SK-N-SH (cell line): Measurements from ENCODE around the gene ERCC6L. TPM values are rescaled to one million over a fixed set of nuclear protein-coding genes. Genes with fewer than 3 reads are reported as not detected.

Experiments
- CTCF ChIA-PET: fragments of 300-600, 350-600 bp; formaldehyde crosslinking; extraction: SDS; loops from one replicate; lab custom pipeline; 2021; lab: Yijun Ruan, JAX
- POLR2A ChIA-PET: fragments of 350-600 bp; sonication (Branson Sonifier 250); formaldehyde crosslinking; extraction: SDS; loops from one replicate; lab custom pipeline; 2020; ENCODE audit warnings: antibody characterized with exemption, inconsistent platforms; lab: Yijun Ruan, JAX
- DNase-seq: peaks from one replicate; pipeline ENCODE4 v3.0.0; 2012
- H2AFZ ChIP-seq: fragments of 200-600 bp; sonication (generic); 2 replicates; pipeline ENCODE4 v1.8.1; 2016; ENCODE audit warnings: antibody characterized with exemption, mild to moderate bottlenecking, low read depth
- H3F3A ChIP-seq: fragments of 200-600 bp; sonication (generic); replicated peaks from 2 replicates; pipeline ENCODE3; 2016; ENCODE audit warnings: antibody characterized with exemption, mild to moderate bottlenecking; ENCODE audit not compliant: insufficient read depth
- H3K27ac ChIP-seq, 2 experiments: fragments of 200-500 bp in 1 of 2; fragments of 200-600 bp in 1 of 2; sonication (Bioruptor generic) in 1 of 2; sonication (generic), shearing (Covaris generic) in 1 of 2; 2 replicates each; pipeline versions ENCODE4 v1.5.1 to v1.6.1; 2014 to 2016; ENCODE audit warnings: low read depth in 2 of 2, inconsistent platforms in 1 of 2, low read length in 1 of 2, mild to moderate bottlenecking in 1 of 2, mixed read lengths in 1 of 2
- H3K27me3 ChIP-seq: fragments of 200-600 bp; sonication (generic), shearing (Covaris generic); 2 replicates; pipeline ENCODE4 v1.6.1; 2016; ENCODE audit warnings: mixed run types; ENCODE audit not compliant: insufficient read depth
- H3K36me3 ChIP-seq, 2 experiments: fragments of 200-500 bp in 1 of 2; fragments of 200-600 bp in 1 of 2; sonication (Bioruptor generic) in 1 of 2; sonication (generic) in 1 of 2; replicated peaks in 1 of 2; 2 replicates each; pipeline versions ENCODE3 to v1.5.1; 2014 to 2016; ENCODE audit warnings: low read length in 1 of 2, mild to moderate bottlenecking in 1 of 2; ENCODE audit not compliant: insufficient read depth in 2 of 2, control insufficient read depth in 1 of 2
- H3K4me1 ChIP-seq, 2 experiments: fragments of 200-500 bp in 1 of 2; fragments of 200-600 bp in 1 of 2; sonication (Bioruptor generic) in 1 of 2; sonication (generic), shearing (Covaris generic) in 1 of 2; 2 replicates each; pipeline versions ENCODE4 v1.5.1 to v1.6.1; 2014 to 2016; ENCODE audit warnings: low read depth in 1 of 2, low read length in 1 of 2, mixed run types in 1 of 2; ENCODE audit not compliant: insufficient read depth in 2 of 2, control insufficient read depth in 1 of 2
- H3K4me2 ChIP-seq: fragments of 200-600 bp; sonication (generic), shearing (Covaris generic); 2 replicates; pipeline ENCODE4 v1.6.1; 2017; ENCODE audit warnings: mixed run types
- H3K4me3 ChIP-seq, 2 experiments: fragments of 200-500 bp in 1 of 2; fragments of 200-600 bp in 1 of 2; sonication (Bioruptor generic) in 1 of 2; sonication (generic), shearing (Covaris generic) in 1 of 2; 2 replicates each; pipeline versions ENCODE4 v1.5.1 to v1.8.1; 2014 to 2016; ENCODE audit warnings: low read depth in 2 of 2, inconsistent platforms in 1 of 2, low read length in 1 of 2, mild to moderate bottlenecking in 1 of 2, mixed read lengths in 1 of 2, moderate library complexity in 1 of 2
- H3K79me2 ChIP-seq: fragments of 200-600 bp; sonication (generic); 2 replicates; pipeline ENCODE4 v1.8.1; 2017; ENCODE audit warnings: mild to moderate bottlenecking; ENCODE audit not compliant: insufficient read depth
- H3K9ac ChIP-seq: fragments of 200-600 bp; sonication (generic); 2 replicates; pipeline ENCODE4 v1.6.1; 2017; ENCODE audit warnings: mixed run types
- H3K9me2 ChIP-seq: fragments of 200-600 bp; sonication (generic); 2 replicates; pipeline ENCODE4 v1.6.1; 2017; ENCODE audit warnings: mixed run types
- H3K9me3 ChIP-seq: fragments of 200-600 bp; sonication (generic); 2 replicates; pipeline ENCODE4 v1.6.1; 2017; ENCODE audit warnings: mixed run types, mild to moderate bottlenecking, moderate library complexity
- H4K20me1 ChIP-seq: fragments of 200-600 bp; sonication (generic); 2 replicates; pipeline ENCODE4 v1.6.1; 2017; ENCODE audit warnings: mild to moderate bottlenecking, mixed run types; ENCODE audit not compliant: insufficient read depth
- CHD2 ChIP-seq: fragments of 150-350 bp; IDR thresholded peaks from 2 replicates; pipeline ENCODE4 v1.6.1; 2018; ENCODE audit warnings: low read length; ENCODE audit not compliant: partially characterized antibody
- ELF1 ChIP-seq: IDR thresholded peaks from 2 replicates; pipeline ENCODE4 v1.4.0; 2012
- EP300 ChIP-seq, 2 experiments: IDR thresholded peaks; 2 replicates each; pipeline versions ENCODE4 v1.4.0 to v1.6.1; 2012; ENCODE audit warnings: borderline replicate concordance in 1 of 2, low read depth in 1 of 2, low read length in 1 of 2
- FOSL2 ChIP-seq: IDR thresholded peaks from 2 replicates; pipeline ENCODE4 v1.4.0; 2012; ENCODE audit warnings: low read depth, mild to moderate bottlenecking, moderate library complexity, borderline replicate concordance
- GABPA ChIP-seq: IDR thresholded peaks from 2 replicates; pipeline ENCODE4 v1.4.0; 2012; ENCODE audit warnings: low read depth, mild to moderate bottlenecking
- MAX ChIP-seq: IDR thresholded peaks from 2 replicates; pipeline ENCODE4 v1.4.0; 2012; ENCODE audit warnings: low read depth
- MXI1 ChIP-seq: IDR thresholded peaks from 2 replicates; pipeline ENCODE4 v1.6.1; 2012; ENCODE audit warnings: mild to moderate bottlenecking, low read depth, low read length, improper control_type of control experiment
- NFIC ChIP-seq: IDR thresholded peaks from 2 replicates; pipeline ENCODE4 v1.4.0; 2012; ENCODE audit warnings: borderline replicate concordance
- PBX3 ChIP-seq: IDR thresholded peaks from 2 replicates; pipeline ENCODE4; 2012
- POLR2AphosphoS5 ChIP-seq: IDR thresholded peaks from 2 replicates; pipeline ENCODE4 v1.6.1; 2012; ENCODE audit warnings: low read depth, low read length
- RCOR1 ChIP-seq: fragments of 150-350 bp; IDR thresholded peaks from 2 replicates; pipeline ENCODE4 v1.6.1; 2017; ENCODE audit warnings: antibody characterized with exemption, low read length
- RFX5 ChIP-seq: IDR thresholded peaks from 2 replicates; pipeline ENCODE4 v1.6.1; 2012; ENCODE audit warnings: mild to moderate bottlenecking, improper control_type of control experiment, low read length
- RXRA ChIP-seq: IDR thresholded peaks from 2 replicates; pipeline ENCODE4 v1.4.0; 2012; ENCODE audit warnings: low read depth, mild to moderate bottlenecking, borderline replicate concordance
- SIN3A ChIP-seq: IDR thresholded peaks from 2 replicates; pipeline ENCODE4 v1.6.1; 2012; ENCODE audit warnings: low read depth, mild to moderate bottlenecking, low read length, moderate library complexity, borderline replicate concordance
- TAF1 ChIP-seq: IDR thresholded peaks from 2 replicates; pipeline ENCODE4 v1.6.1; 2012; ENCODE audit warnings: low read depth, mild to moderate bottlenecking, low read length, moderate library complexity, borderline replicate concordance
- USF1 ChIP-seq: IDR thresholded peaks from 2 replicates; pipeline ENCODE4 v1.4.0; 2012; ENCODE audit warnings: low read depth, borderline replicate concordance
- YY1 ChIP-seq: IDR thresholded peaks from 2 replicates; pipeline ENCODE4 v1.4.0; 2012; ENCODE audit warnings: low read depth, mild to moderate bottlenecking
- WGBS: methylation state at CpG from one replicate; pipeline ENCODE4 v1.1.6; 2017; ENCODE audit warnings: low lambda C conversion rate; 5-methylcytosine and 5-hydroxymethylcytosine counted together
- polyA plus RNA-seq, 3 experiments: library from polyadenylated mRNA; depleted of rRNA; stranded (reverse); fragments of >200 nt; gene quantifications; 2 replicates each; pipeline ENCODE4 v1.2.3, GENCODE V29; 2012
- TF ChIP-seq, protein P1 (sequence below): fragments of 150-350 bp; IDR thresholded peaks from 2 replicates; pipeline ENCODE4 v1.6.1; 2016; ENCODE audit warnings: mild to moderate bottlenecking, low read depth, low read length

The ERCC6L gene
- polyA plus RNA-seq, 1 of the 3 experiments (the other 2 are of a cell fraction) = 1.5 TPM

GRCh38 chrX:72159769-72160168, 79.1 kb downstream of the ERCC6L start:
- no peak overlapping the region for H3K4me3 ChIP-seq
- H3K9me2 ChIP-seq = no peaks in the 10 kb centered on the region
- no peak overlapping the region for H2AFZ ChIP-seq
- H3K4me2 ChIP-seq = no peak overlapping the region
- DNase-seq = no peak
- no peaks in the 10 kb centered on the region for H4K20me1 ChIP-seq
- H3K9me3 ChIP-seq = no peaks in the 10 kb centered on the region
- ChIA-PET POLR2A (no interaction called here), CTCF (no interaction called here)
- no peaks in the 10 kb centered on the region for H3K4me1 ChIP-seq
- H3F3A ChIP-seq = no peaks in the 10 kb centered on the region
- H3K27me3 ChIP-seq = no peaks in the 10 kb centered on the region; the same call in 1 of the 2 replicates
- no peak overlapping the region for H3K27ac ChIP-seq
- WGBS = 54% methylated on average over 10 of the region's 10 CpGs
- no peak for TF ChIP-seq EP300 (IDR thresholded peaks at IDR 0.05; ENCODE audit: borderline replicate concordance in 1 of 2, low read depth in 1 of 2, low read length in 1 of 2)
- no peak for TF ChIP-seq NFIC
- no peak for TF ChIP-seq MXI1
- no peak for TF ChIP-seq POLR2AphosphoS5
- TF ChIP-seq RXRA = no peak
- TF ChIP-seq FOSL2 = no peak
- no peak for TF ChIP-seq PBX3
- no peak for TF ChIP-seq SIN3A
- TF ChIP-seq MAX = no peak
- no peak for TF ChIP-seq RFX5
- TF ChIP-seq ELF1 = no peak
- TF ChIP-seq, protein P1, sequence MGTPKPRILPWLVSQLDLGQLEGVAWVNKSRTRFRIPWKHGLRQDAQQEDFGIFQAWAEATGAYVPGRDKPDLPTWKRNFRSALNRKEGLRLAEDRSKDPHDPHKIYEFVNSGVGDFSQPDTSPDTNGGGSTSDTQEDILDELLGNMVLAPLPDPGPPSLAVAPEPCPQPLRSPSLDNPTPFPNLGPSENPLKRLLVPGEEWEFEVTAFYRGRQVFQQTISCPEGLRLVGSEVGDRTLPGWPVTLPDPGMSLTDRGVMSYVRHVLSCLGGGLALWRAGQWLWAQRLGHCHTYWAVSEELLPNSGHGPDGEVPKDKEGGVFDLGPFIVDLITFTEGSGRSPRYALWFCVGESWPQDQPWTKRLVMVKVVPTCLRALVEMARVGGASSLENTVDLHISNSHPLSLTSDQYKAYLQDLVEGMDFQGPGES = no peak
- TF ChIP-seq GABPA = no peak
- no peak for TF ChIP-seq RCOR1
- TF ChIP-seq USF1 = no peak
- no peak for TF ChIP-seq TAF1
- TF ChIP-seq YY1 = no peak
- no peaks in the 10 kb centered on the region for H3K36me3 ChIP-seq
- no peak overlapping the region for H3K9ac ChIP-seq
- H3K79me2 ChIP-seq = no peaks in the 10 kb centered on the region

- no peak overlapping the region for H2AFZ ChIP-seq
Measured at GRCh38 chrX:72158773-72159172, 80.1 kb downstream of the ERCC6L start.

More at GRCh38 chrX:72158773-72159172, 80.1 kb downstream of the ERCC6L start:
- WGBS = 36% methylated on average over 3 of the region's 3 CpGs
- TF ChIP-seq, protein P1 = no peak
- no peak for TF ChIP-seq CHD2
- Histone ChIP-seq H4K20me1 (no peaks in the 10 kb centered on the region), H3K4me1 (no peaks in the 10 kb centered on the region), H3K9me2 (no peaks in the 10 kb centered on the region), H3K9me3 (no peaks in the 10 kb centered on the region), H3K9ac (no peak overlapping the region), H3K36me3 (no peaks in the 10 kb centered on the region), H3K27me3 (no peaks in the 10 kb centered on the region; the same call in 1 of the 2 replicates), H3K27ac (no peak overlapping the region), H3K79me2 (no peaks in the 10 kb centered on the region), H3F3A (no peaks in the 10 kb centered on the region), H3K4me3 (no peak overlapping the region), H3K4me2 (no peak overlapping the region)
- CTCF ChIA-PET = no interaction called here
- no peak for DNase-seq
- POLR2A ChIA-PET = no interaction called here
